ENCODE measurements around the gene YIPF3.
"Not testable (repeated sequence)": the region's sequence is repeated elsewhere in the genome, so short reads cannot be mapped to it uniquely, and the experiment has no call there.

The YIPF3 gene

DNA sequence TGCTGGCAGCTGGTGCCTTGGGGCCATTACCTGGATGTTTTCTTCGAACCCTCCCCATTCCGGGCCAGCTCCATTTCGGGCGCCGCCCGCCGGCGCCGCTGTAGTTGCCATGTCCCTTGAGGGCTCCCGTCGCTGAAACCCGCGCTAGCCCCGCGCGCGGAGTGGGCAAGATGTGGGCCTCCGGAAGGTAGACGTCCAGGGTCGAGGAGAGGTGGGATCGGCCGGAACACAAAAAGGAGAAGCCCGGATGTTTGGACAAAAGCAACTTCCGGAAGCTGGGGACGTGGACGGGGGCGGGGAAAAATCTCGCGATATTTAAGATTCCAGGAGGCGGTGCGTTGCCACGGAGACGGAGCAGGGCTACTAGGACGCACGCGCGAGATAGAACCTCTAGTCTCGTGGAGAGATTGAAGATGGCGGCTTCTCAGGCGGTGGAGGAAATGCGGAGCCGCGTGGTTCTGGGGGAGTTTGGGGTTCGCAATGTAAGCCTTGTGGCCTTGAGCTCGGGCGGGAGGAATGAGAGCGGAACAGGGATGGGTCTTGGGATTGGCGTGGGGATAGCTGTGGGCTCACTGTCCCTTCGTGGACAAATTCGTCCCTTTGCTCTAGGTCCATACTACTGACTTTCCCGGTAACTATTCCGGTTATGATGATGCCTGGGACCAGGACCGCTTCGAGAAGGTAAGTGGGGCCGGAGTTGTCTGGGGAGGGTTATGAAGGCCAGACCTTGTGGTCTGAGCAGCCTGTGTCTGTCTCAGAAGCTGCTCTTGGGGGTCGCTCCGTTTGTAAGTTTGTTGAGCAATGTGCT lies at the start of gene YIPF3, which contains the start of gene POLR1C:
Gene YIPF3, minus strand, starts transcription at position 230 of the 808 bp plus-strand sequence. Its CDS starts 119 bp downstream, at position 111.
Gene POLR1C, plus strand, starts transcription at position 393 of the 808 bp plus-strand sequence. Its CDS starts 21 bp downstream, at position 414.
- Mint-ChIP-seq H3K4me3 (no peak within 1 kb of the TSS), H3K27ac (no peak within 1 kb of the TSS), H3K4me1 (peaks cover 28% of the 10 kb centered on the region), H3K27me3 (no peaks in the 10 kb centered on the region), H3K36me3 (ENCODE audit: low read depth) (peaks cover 16% of the 10 kb centered on the region), H3K9me3 (no peaks in the 10 kb centered on the region)
- DNase-seq, result peak; percentile 97
- ATAC-seq, result peak; percentile 89

DNA sequence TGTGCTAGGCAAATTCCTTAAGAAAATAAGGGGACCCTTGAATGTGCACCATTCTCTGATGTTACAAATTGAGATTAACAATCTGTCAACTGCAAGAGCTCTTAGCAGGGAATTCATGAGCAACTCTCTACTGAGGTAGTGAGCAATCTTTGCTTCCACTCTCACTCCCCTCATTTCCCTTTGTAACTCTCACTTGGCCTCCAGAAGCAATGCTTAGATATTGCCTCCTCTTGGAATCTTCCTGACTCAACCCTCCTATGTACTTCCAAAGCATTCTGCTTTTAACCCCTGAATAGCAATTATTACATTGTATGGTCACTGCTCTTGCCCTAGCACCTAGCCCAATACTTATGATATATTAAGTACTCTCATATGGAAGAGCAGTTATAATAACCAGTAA lies 42.6 kb upstream of the YIPF3 start:
- no peak overlapping the region for H3K27ac Mint-ChIP-seq
- H3K27me3 Mint-ChIP-seq, result no peaks in the 10 kb centered on the region
- no peaks in the 10 kb centered on the region for H3K4me1 Mint-ChIP-seq
- H3K4me3 Mint-ChIP-seq, result no peak overlapping the region
- ATAC-seq (no peak), DNase-seq (no peak)
- peaks cover 70% of the 10 kb centered on the region for H3K36me3 Mint-ChIP-seq (ENCODE audit: low read depth)
- H3K9me3 Mint-ChIP-seq, result no peaks in the 10 kb centered on the region

GRCh38 chr6:43557620-43558019 lies 40.9 kb upstream of the YIPF3 start:
- not testable (repeated sequence) for H3K27me3 Mint-ChIP-seq, H3K9me3 Mint-ChIP-seq, H3K4me3 Mint-ChIP-seq, DNase-seq, H3K4me1 Mint-ChIP-seq, H3K27ac Mint-ChIP-seq, ATAC-seq
- H3K36me3 Mint-ChIP-seq (ENCODE audit: low read depth), result peaks cover 77% of the 10 kb centered on the region

DNA sequence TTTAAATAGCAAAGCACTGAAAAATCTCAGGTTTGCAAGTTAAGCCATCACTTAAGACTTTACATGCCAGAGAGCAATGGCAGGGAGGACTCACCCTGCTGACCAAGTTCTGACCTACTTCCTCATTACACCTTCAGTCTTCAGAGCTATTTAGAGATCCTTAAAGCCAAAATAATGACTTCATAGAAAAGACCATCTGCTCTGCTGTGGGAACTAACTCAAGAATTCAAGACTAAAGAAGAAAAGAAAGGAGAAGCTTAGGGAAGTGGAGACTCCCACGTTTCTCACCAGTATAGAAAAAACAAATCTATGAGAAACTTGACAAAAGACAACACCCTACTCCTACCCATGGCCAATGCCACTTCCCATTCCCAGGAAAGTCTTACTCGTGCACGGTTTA lies 30.5 kb upstream of the YIPF3 start:
- H3K27ac Mint-ChIP-seq, result no peak overlapping the region
- H3K4me1 Mint-ChIP-seq, result no peaks in the 10 kb centered on the region
- H3K36me3 Mint-ChIP-seq (ENCODE audit: low read depth), result peaks cover 59% of the 10 kb centered on the region
- no peaks in the 10 kb centered on the region for H3K9me3 Mint-ChIP-seq
- DNase-seq (no peak), ATAC-seq (no peak)
- no peak overlapping the region for H3K4me3 Mint-ChIP-seq
- H3K27me3 Mint-ChIP-seq, result no peaks in the 10 kb centered on the region

DNA sequence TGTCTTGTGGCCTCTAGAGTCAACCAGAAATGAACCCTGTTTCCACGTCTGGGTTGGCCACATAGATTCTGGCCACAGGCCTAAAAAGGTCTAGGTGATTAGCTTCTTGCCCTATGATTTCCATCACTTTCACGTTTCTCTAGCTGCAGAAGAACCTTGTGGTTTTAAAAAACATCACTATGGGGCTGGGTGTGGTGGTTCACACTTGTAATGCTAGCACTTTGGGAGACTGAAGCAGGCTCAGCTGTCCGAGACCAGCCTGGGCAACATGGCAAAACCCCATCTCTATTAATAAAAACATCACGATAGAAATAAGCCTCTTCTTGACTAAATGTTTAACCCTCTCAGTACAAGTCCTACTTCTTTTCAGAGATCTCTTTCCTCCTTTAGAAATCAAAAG lies 27.7 kb upstream of the YIPF3 start:
- H3K27ac Mint-ChIP-seq, result no peak overlapping the region
- DNase-seq (no peak), ATAC-seq (no peak)
- no peaks in the 10 kb centered on the region for H3K9me3 Mint-ChIP-seq
- no peak overlapping the region for H3K4me3 Mint-ChIP-seq
- H3K27me3 Mint-ChIP-seq, result no peaks in the 10 kb centered on the region
- H3K36me3 Mint-ChIP-seq (ENCODE audit: low read depth), result peaks cover 57% of the 10 kb centered on the region
- H3K4me1 Mint-ChIP-seq, result no peaks in the 10 kb centered on the region

DNA sequence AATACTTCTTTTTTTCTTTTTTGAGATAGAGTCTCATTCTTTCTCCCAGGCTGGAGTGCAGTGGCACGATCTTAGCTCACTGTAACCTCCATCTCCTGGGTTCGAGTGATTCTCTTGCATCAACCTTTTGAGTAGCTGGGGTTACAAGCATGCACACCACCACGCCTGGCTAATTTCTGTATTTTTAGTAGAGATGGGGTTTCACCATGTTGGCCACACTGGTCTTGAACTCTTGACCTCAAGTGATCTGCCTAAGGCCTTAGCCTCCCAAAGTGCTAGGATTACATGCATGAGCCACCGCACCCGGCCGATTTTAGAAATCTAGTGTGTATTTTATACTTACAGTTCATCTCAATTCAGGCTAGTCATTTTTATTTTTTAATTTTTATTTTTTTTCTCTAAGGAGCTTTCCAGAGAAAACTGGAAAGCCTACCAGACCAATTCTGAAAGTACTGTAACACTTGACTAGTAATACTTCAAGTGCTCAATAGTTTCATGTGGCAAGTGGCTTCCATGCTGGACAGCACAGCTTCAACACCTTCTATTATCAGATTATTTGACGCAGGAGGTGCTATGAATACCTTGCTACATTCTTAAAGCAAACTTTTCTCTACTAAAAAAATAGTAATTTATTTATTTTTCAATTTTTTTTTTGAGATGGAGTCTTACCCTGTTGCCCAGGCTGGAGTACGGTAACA lies 25.2 kb upstream of the YIPF3 start:
- Mint-ChIP-seq H3K9me3 (no peaks in the 10 kb centered on the region), H3K36me3 (ENCODE audit: low read depth) (peaks cover 55% of the 10 kb centered on the region), H3K4me3 (no peak overlapping the region), H3K4me1 (no peaks in the 10 kb centered on the region), H3K27me3 (no peaks in the 10 kb centered on the region), H3K27ac (peak overlapping the region; percentile 18)
- ATAC-seq, result no peak
- DNase-seq, result no peak

GRCh38 chr6:43540507-43540906 lies 23.8 kb upstream of the YIPF3 start:
- H3K4me1 Mint-ChIP-seq, result no peaks in the 10 kb centered on the region
- no peak overlapping the region for H3K27ac Mint-ChIP-seq
- no peaks in the 10 kb centered on the region for H3K27me3 Mint-ChIP-seq
- no peak for ATAC-seq
- no peak for DNase-seq
- H3K9me3 Mint-ChIP-seq, result no peaks in the 10 kb centered on the region
- no peak overlapping the region for H3K4me3 Mint-ChIP-seq
- peaks cover 50% of the 10 kb centered on the region for H3K36me3 Mint-ChIP-seq (ENCODE audit: low read depth)

GRCh38 chr6:43539409-43539808 lies 22.7 kb upstream of the YIPF3 start:
- not testable (repeated sequence) for ATAC-seq, H3K4me3 Mint-ChIP-seq, DNase-seq, H3K4me1 Mint-ChIP-seq, H3K27ac Mint-ChIP-seq, H3K27me3 Mint-ChIP-seq, H3K9me3 Mint-ChIP-seq
- peaks cover 46% of the 10 kb centered on the region for H3K36me3 Mint-ChIP-seq (ENCODE audit: low read depth)

- H3K9me3 Mint-ChIP-seq, H3K27ac Mint-ChIP-seq, H3K27me3 Mint-ChIP-seq, H3K4me1 Mint-ChIP-seq, H3K4me3 Mint-ChIP-seq, DNase-seq, ATAC-seq: not testable (repeated sequence)
- peaks cover 46% of the 10 kb centered on the region for H3K36me3 Mint-ChIP-seq (ENCODE audit: low read depth)
Measured at GRCh38 chr6:43538986-43539385, 22.3 kb upstream of the YIPF3 start.

- no peaks in the 10 kb centered on the region for H3K9me3 Mint-ChIP-seq
- DNase-seq (no peak), ATAC-seq (no peak)
- no peaks in the 10 kb centered on the region for H3K4me1 Mint-ChIP-seq
- H3K27me3 Mint-ChIP-seq, result no peaks in the 10 kb centered on the region
- H3K27ac Mint-ChIP-seq, result no peak overlapping the region
- no peak overlapping the region for H3K4me3 Mint-ChIP-seq
- peaks cover 51% of the 10 kb centered on the region for H3K36me3 Mint-ChIP-seq (ENCODE audit: low read depth)
Measured at GRCh38 chr6:43532201-43532600, 15.5 kb upstream of the YIPF3 start.

GRCh38 chr6:43524483-43524961 lies 7.8 kb upstream of the YIPF3 start:
- Mint-ChIP-seq H3K36me3 (ENCODE audit: low read depth) (peaks cover 73% of the 10 kb centered on the region), H3K4me1 (peaks cover 5% of the 10 kb centered on the region), H3K9me3 (no peaks in the 10 kb centered on the region), H3K4me3 (no peak overlapping the region), H3K27ac (peak overlapping the region; percentile 54), H3K27me3 (no peaks in the 10 kb centered on the region)
- ATAC-seq (no peak), DNase-seq (no peak)

- Mint-ChIP-seq H3K4me3 (no peak overlapping the region), H3K4me1 (peaks cover 5% of the 10 kb centered on the region), H3K27me3 (no peaks in the 10 kb centered on the region), H3K27ac (no peak overlapping the region), H3K9me3 (no peaks in the 10 kb centered on the region), H3K36me3 (ENCODE audit: low read depth) (peaks cover 67% of the 10 kb centered on the region)
- DNase-seq, result no peak
- no peak for ATAC-seq
Measured at GRCh38 chr6:43523284-43523683, 6.6 kb upstream of the YIPF3 start.

GRCh38 chr6:43522547-43523261 lies 6.0 kb upstream of the YIPF3 start:
- Mint-ChIP-seq H3K27me3 (no peaks in the 10 kb centered on the region), H3K4me1 (peaks cover 5% of the 10 kb centered on the region), H3K9me3 (no peaks in the 10 kb centered on the region), H3K36me3 (ENCODE audit: low read depth) (peaks cover 61% of the 10 kb centered on the region), H3K4me3 (no peak overlapping the region), H3K27ac (peak overlapping the region; percentile 51)
- DNase-seq (no peak), ATAC-seq (no peak)

DNA sequence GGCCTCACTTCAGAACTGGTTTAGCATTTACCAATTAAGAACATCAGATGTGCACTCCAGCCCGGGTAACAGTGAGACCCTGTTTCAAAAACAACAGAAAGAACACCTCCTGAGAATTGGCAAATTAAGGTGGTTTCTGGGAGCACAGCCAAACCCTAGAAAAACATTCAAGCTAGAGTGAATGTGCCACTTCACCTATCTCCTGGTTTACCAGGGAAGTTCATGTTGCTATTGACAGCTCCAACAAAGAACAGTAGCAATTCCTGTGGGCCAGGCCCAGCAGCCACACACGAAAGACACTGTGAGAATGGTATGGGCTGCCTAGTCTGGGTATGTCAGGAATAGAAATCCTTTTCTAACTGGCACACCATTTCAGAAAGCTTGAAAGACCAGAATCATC lies 5.1 kb upstream of the YIPF3 start:
- H3K27me3 Mint-ChIP-seq, result no peaks in the 10 kb centered on the region
- H3K27ac Mint-ChIP-seq, result no peak overlapping the region
- peaks cover 5% of the 10 kb centered on the region for H3K4me1 Mint-ChIP-seq
- H3K36me3 Mint-ChIP-seq (ENCODE audit: low read depth), result peaks cover 52% of the 10 kb centered on the region
- ATAC-seq, result no peak
- DNase-seq, result no peak
- no peaks in the 10 kb centered on the region for H3K9me3 Mint-ChIP-seq
- no peak overlapping the region for H3K4me3 Mint-ChIP-seq
